GM23338 (cell line): ENCODE results near the gene GRK7.

ENCODE experiments used
- CREB1 ChIP-seq: fragments of 250-450 bp; sonication (Bioruptor Pico); IDR thresholded peaks from 2 replicates; pipeline ENCODE4 v1.5.0; 2020; ENCODE audit warnings: low read depth, mild to moderate bottlenecking, moderate library complexity
- CTCF ChIP-seq, 2 experiments: fragments of 200-600 bp in 1 of 2; sonication (generic) in 1 of 2; conservative IDR thresholded peaks; 2 replicates each; pipeline versions ENCODE4 v1.5.1 to v1.6.1; 2016 to 2017; ENCODE audit warnings: antibody characterized with exemption in 2 of 2, low read depth in 2 of 2, mild to moderate bottlenecking in 2 of 2, moderate library complexity in 1 of 2
- EZH2 ChIP-seq: fragments of 200-600 bp; sonication (generic); IDR thresholded peaks from one replicate; pipeline ENCODE4 v1.8.0; 2017; ENCODE audit warnings: antibody characterized with exemption, mild to moderate bottlenecking, low read depth; ENCODE audit not compliant: unreplicated experiment
- EZH2phosphoT487 ChIP-seq: fragments of 200-600 bp; sonication (generic); IDR thresholded peaks from one replicate; pipeline ENCODE4 v1.8.1; 2018; ENCODE audit warnings: antibody characterized with exemption; ENCODE audit not compliant: unreplicated experiment
- NANOG ChIP-seq: IDR thresholded peaks from 2 replicates; pipeline ENCODE4 v1.6.1; 2016; ENCODE audit warnings: antibody characterized with exemption, borderline replicate concordance
- POLR2AphosphoS5 ChIP-seq: IDR thresholded peaks from 2 replicates; pipeline ENCODE4 v1.6.1; 2016; ENCODE audit warnings: antibody characterized with exemption, low read depth
- REST ChIP-seq: IDR thresholded peaks from one replicate; pipeline ENCODE4 v1.6.1; 2018; ENCODE audit warnings: antibody characterized with exemption; ENCODE audit not compliant: unreplicated experiment
- STAT1 ChIP-seq: IDR thresholded peaks from one replicate; pipeline ENCODE4 v1.6.1; 2016; ENCODE audit warnings: antibody characterized with exemption; ENCODE audit not compliant: unreplicated experiment
- ZNF114 ChIP-seq: fragments of 250-450 bp; sonication (Bioruptor Pico); IDR thresholded peaks from 2 replicates; pipeline ENCODE4 v1.5.0; 2020; ENCODE audit warnings: mild to moderate bottlenecking, moderate library complexity
- ZNF331 ChIP-seq: fragments of 250-450 bp; sonication (Bioruptor Pico); IDR thresholded peaks from 2 replicates; pipeline ENCODE4 v1.5.0; 2020; ENCODE audit warnings: low read depth, mild to moderate bottlenecking, moderate library complexity

GRCh38 chr3:141740349-141740748 is 22.9 kb upstream of the GRK7 start:
- TF ChIP-seq REST (no peak), STAT1 (no peak), POLR2AphosphoS5 (no peak), CTCF (conservative IDR thresholded peaks at IDR 0.05; ENCODE audit: low read depth in 2 of 2) (no peak), EZH2phosphoT487 (no peak), CREB1 (CRISPR knock-in tag) (no peak), EZH2 (no peak), ZNF114 (CRISPR knock-in tag) (no peak), ZNF331 (CRISPR knock-in tag) (no peak), NANOG (no peak)
